VCaP (cell line): Measurements from ENCODE around the gene ARHGAP9.

ENCODE experiments used
- H3K27ac ChIP-seq: fragments of 450-650 bp; 2 replicates; pipeline ENCODE4 v1.5.1; 2017
- TF ChIP-seq, protein P1 (sequence below): fragments of 450-650 bp; conservative IDR thresholded peaks from 2 replicates; pipeline ENCODE4 v1.5.1; 2017; ENCODE audit warnings: mild to moderate bottlenecking, moderate library complexity

ARHGAP9 gene

DNA sequence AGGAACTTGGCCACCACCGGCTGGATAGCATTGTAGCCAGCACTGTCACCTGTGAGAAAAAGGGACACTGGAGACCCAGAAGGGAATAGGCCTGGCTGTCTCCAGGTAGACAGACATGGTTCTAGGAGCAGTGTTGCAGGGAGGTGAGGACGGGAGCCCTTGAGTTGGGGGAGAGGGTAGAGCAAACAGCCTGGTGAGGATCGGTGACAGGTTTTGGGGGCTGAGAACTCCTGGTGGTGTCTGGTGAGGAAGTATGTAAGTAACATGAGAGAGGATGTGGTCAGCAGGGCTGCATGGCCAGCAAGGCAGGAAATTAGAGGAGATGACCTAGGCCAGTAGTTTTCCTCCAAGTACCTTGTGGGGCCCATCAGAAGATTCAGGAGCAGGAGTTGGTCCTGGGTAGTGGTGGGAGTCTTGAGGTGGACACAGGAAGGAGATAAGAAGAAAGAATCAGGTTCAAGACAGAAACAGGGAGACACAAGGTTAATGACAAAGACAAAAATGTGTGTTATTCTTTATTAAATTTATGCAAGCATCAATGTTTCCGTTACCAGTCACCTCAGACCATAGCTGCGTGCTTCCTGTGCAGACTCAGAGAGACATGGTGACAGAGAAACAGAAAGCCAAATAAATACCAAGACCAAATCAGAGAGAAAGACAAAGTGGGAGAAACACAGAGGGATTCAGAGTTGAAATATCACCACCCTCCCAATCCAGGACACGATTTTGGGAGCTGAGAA, at the start of gene ARHGAP9:
TSS of gene ARHGAP9 (minus strand) at position 491 of the 740 bp plus-strand sequence. CDS start at position 31, 460 bp downstream.
- TF ChIP-seq, protein P1, sequence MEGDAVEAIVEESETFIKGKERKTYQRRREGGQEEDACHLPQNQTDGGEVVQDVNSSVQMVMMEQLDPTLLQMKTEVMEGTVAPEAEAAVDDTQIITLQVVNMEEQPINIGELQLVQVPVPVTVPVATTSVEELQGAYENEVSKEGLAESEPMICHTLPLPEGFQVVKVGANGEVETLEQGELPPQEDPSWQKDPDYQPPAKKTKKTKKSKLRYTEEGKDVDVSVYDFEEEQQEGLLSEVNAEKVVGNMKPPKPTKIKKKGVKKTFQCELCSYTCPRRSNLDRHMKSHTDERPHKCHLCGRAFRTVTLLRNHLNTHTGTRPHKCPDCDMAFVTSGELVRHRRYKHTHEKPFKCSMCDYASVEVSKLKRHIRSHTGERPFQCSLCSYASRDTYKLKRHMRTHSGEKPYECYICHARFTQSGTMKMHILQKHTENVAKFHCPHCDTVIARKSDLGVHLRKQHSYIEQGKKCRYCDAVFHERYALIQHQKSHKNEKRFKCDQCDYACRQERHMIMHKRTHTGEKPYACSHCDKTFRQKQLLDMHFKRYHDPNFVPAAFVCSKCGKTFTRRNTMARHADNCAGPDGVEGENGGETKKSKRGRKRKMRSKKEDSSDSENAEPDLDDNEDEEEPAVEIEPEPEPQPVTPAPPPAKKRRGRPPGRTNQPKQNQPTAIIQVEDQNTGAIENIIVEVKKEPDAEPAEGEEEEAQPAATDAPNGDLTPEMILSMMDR = no peak
- H3K27ac ChIP-seq = no peak within 1 kb of the TSS

DNA sequence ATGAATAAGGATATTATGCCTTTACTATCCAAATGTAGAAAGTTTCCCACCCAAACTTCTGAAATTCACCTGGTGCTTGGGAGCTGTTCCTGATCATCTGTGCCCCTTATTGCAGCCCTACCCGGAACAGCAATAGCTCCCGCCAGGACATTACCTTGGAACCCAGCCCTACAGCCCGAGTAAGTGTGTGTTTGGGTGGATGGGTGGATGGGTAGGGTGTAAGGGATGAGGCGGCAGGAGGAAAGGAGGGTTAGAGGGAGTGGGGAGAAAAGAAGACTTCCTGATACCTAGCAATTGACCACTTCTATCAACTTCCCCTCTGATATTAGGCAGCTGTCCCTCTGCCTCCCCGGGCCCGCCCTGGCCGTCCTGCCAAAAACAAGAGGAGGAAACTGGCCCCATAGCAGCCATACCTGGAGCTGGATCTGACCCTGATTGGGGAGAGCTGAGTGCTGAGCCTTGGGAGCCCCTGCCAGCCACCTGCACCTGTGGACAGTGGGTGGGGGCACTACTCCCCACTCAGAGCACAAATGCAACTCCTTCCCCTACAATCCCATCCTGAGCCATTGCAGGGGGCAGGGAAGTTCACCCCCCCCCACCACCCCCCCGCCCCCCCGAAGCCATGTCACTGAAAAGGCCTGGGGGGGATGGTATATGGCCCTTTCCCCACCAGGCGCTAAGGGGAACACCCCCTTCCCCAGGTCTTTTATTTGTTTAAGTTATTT, 49.3 kb upstream of the ARHGAP9 start:
- H3K27ac ChIP-seq = peak overlapping the region; percentile 9; the same call in 1 of the 2 replicates
- TF ChIP-seq, protein P1 = no peak

DNA sequence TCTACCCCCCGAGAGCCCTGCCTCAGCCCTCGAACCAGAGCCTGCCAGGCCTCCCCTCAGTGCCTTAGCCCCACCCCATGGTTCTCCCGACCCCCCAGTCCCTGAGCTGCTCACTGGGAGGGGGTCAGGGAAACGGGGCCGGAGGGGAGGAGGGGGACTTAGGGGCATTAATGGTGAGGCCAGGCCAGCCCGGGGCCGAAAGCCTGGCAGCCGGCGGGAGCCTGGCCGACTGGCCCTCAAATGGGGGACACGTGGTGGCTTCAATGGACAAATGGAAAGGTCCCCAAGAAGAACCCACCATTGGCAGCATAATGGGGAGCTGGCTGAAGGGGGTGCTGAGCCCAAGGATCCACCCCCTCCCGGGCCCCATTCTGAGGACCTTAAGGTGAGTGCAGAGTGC, 48.5 kb upstream of the ARHGAP9 start:
- H3K27ac ChIP-seq = peak overlapping the region; percentile 99; the same call in 1 of the 2 replicates
- TF ChIP-seq, protein P1 = no peak

DNA sequence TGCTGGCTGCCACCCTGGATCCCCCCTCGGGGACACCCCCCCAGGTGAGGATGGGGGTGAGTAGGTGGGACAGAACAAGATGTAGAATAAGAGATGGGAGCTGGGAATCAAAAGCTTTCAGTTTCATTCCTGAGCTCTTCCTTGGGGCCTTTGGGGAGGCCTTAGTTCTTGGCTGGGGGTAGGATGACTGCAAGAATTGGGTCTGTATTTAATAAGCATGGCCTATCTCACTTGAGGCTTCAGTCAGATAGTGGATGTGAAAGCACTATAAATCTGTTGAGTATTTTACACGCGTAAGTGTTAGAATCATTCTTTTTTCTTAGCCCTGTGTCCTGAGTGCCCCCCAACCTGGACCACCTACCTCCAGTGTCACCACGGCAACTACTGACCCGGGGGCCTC, 47.5 kb upstream of the ARHGAP9 start:
- TF ChIP-seq, protein P1 = no peak
- peak overlapping the region; percentile 99 for H3K27ac ChIP-seq

DNA sequence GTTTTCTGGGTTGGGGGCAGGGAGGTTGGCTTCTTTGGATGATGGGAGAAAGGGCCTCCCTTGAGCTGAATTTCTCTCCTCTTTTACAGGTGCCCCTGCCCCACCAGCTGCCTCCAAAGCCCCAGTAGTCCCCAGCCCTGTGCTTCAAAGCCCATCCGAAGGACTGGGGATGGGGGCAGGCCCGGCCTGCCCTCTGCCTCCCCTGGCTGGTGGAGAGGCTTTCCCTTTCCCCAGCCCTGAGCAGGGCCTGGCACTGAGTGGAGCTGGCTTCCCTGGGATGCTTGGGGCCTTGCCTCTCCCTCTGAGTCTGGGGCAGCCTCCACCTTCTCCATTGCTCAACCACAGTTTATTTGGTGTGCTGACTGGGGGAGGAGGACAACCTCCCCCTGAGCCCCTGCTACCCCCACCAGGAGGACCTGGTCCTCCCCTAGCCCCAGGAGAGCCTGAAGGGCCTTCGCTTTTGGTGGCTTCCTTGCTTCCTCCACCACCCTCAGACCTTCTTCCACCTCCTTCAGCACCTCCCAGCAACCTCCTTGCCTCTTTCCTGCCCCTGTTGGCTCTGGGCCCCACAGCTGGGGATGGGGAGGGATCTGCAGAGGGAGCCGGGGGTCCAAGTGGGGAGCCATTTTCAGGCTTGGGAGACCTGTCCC, 46.9 kb upstream of the ARHGAP9 start:
- TF ChIP-seq, protein P1 = no peak
- peak overlapping the region; percentile 99 for H3K27ac ChIP-seq

DNA sequence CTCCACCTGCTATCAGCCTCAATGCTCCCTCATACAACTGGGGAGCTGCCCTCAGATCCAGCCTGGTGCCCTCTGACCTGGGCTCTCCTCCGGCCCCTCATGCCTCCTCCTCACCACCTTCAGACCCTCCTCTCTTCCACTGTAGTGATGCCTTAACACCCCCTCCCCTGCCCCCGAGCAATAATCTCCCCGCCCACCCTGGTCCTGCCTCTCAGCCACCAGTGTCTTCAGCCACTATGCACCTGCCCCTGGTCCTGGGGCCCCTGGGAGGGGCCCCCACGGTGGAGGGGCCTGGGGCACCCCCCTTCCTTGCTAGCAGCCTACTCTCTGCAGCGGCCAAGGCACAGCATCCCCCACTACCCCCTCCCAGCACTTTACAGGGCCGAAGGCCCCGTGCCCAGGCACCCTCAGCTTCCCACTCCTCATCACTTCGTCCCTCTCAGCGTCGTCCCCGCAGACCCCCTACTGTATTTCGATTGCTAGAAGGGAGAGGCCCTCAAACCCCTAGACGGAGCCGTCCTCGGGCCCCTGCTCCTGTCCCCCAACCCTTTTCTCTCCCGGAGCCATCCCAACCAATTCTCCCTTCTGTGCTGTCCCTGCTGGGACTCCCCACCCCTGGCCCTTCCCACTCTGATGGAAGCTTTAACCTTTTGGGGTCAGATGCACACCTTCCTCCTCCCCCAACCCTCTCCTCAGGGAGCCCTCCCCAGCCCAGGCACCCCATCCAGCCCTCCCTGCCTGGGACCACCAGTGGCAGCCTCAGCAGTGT, 46.1 kb upstream of the ARHGAP9 start:
- H3K27ac ChIP-seq = peak overlapping the region; percentile 99
- TF ChIP-seq, protein P1 = no peak
